Prostate gland (tissue), 2 donors: ENCODE results near the gene ZNF513. TPM values are rescaled to one million over a fixed set of nuclear protein-coding genes. Genes with fewer than 3 reads are reported as not detected.

Experiments
- DNase-seq: peaks from one replicate; pipeline ENCODE4 v3.0.0-alpha.2; 2019; ENCODE audit warnings: low spot score
- H3K27ac ChIP-seq, 2 donors: fragments of 200-600 bp; sonication (generic); 2 replicates each; pipeline ENCODE4 v1.5.1; 2017 to 2019
- H3K27me3 ChIP-seq: fragments of 200-600 bp; sonication (generic); replicated peaks from 2 replicates; pipeline ENCODE4 v1.5.1; 2019; ENCODE audit not compliant: insufficient read depth
- H3K36me3 ChIP-seq, 2 donors: fragments of 200-600 bp; sonication (generic); 1 replicate in 1 of 2; 2 replicates in 1 of 2; pipeline versions ENCODE4 v1.5.1 to v1.8.1; 2017 to 2019
- H3K4me1 ChIP-seq: fragments of 200-600 bp; sonication (generic); replicated peaks from 2 replicates; pipeline ENCODE4 v1.5.1; 2019
- H3K4me3 ChIP-seq, 2 donors: fragments of 200-600 bp; sonication (generic); 2 replicates each; pipeline ENCODE4 v1.5.1; 2017 to 2019
- H3K9me3 ChIP-seq: fragments of 200-600 bp; sonication (generic); 2 replicates; pipeline ENCODE4 v1.5.1; 2017
- POLR2A ChIP-seq: fragments of 450-650 bp; IDR thresholded peaks from one replicate; pipeline ENCODE4 v1.6.1; 2016; ENCODE audit warnings: antibody characterized with exemption, mild to moderate bottlenecking
- POLR2AphosphoS5 ChIP-seq: sonication (generic); formaldehyde crosslinking; IDR thresholded peaks from one replicate; pipeline ENCODE4 v1.6.1; 2017; ENCODE audit warnings: antibody characterized with exemption
- WGBS: methylation state at CpG from one replicate; pipeline ENCODE4 v1.1.5; 2018; 5-methylcytosine and 5-hydroxymethylcytosine counted together
- intact Hi-C: fragments of 100-400 bp; cut with DNase I; formaldehyde crosslinking; loops from one replicate; pipeline ENCODE4 v1.14.2; 2022
- total RNA-seq, 2 donors: library from RNA; depleted of rRNA; stranded (reverse); fragments of >200 nt; gene quantifications; one replicate each; pipeline ENCODE4 v1.1.0, GENCODE V29; 2016
- TF ChIP-seq, protein P1 (sequence below), 4 experiments: fragments of 200-600 bp in 2 of 4; fragments of 450-650 bp in 2 of 4; sonication (generic) in 2 of 4; IDR thresholded peaks; 1 replicate in 3 of 4; 2 replicates in 1 of 4; pipeline ENCODE4 v1.5.1; 2016 to 2019; ENCODE audit warnings: antibody characterized with exemption in 4 of 4, mild to moderate bottlenecking in 2 of 4, moderate library complexity in 2 of 4

ZNF513 gene
- total RNA-seq, 2 donors from 2014 or later: 9.0 to 22.0 TPM

DNA sequence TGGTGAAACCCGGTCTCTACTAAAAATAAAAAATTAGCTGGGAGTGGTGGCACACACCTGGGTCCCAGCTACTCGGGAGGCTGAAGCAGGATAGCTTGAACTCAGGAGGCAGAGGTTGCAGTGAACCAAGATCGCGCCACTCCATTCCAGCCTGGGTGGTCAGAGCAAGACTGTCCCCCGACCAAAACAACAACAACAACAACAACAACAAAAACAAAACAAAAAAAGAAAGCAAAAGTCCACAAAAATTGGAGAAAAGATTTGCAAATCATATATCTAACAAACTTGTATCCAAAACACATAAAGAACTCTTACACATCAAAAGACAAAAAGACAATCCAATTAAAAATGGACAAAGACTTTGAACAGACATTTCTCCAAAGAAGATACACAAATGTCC, 18.4 kb upstream of the ZNF513 start:
- DNase-seq: no peak
- TF ChIP-seq, protein P1, sequence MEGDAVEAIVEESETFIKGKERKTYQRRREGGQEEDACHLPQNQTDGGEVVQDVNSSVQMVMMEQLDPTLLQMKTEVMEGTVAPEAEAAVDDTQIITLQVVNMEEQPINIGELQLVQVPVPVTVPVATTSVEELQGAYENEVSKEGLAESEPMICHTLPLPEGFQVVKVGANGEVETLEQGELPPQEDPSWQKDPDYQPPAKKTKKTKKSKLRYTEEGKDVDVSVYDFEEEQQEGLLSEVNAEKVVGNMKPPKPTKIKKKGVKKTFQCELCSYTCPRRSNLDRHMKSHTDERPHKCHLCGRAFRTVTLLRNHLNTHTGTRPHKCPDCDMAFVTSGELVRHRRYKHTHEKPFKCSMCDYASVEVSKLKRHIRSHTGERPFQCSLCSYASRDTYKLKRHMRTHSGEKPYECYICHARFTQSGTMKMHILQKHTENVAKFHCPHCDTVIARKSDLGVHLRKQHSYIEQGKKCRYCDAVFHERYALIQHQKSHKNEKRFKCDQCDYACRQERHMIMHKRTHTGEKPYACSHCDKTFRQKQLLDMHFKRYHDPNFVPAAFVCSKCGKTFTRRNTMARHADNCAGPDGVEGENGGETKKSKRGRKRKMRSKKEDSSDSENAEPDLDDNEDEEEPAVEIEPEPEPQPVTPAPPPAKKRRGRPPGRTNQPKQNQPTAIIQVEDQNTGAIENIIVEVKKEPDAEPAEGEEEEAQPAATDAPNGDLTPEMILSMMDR (IDR thresholded peaks at IDR 0.05): no peak
- TF ChIP-seq POLR2AphosphoS5 (no peak), POLR2A (no peak)
- intact Hi-C loops: no loop called here

DNA sequence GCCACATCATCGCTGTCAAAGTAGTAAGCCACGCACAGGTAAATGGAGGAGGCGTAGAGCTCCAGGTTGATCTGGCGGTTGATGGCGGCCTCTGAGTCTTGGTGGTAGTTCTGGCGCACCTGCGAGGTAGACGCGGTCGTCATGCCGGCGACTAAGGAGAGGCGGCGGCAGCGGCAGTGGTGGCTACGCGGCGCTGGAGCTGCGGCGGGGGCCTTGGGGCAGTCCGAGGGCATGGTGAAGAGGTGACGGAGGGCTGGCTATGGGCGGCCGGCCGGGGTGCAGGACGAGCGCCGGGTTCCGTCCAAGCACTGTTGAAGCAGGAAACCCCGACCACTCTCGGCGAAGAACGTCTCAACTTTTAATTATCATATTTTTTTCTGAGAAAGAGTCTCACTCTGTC, 12.7 kb upstream of the ZNF513 start:
- DNase-seq: no peak
- H3K36me3 ChIP-seq: no peaks in the 10 kb centered on the region
- 97% methylated on average over 33 of the region's 33 CpGs for WGBS

More for the DNA sequence above, 18.4 kb upstream of the ZNF513 start:
- Histone ChIP-seq H3K27me3 (no peaks in the 10 kb centered on the region), H3K4me1 (no peaks in the 10 kb centered on the region), H3K4me3 (no peak overlapping the region), H3K36me3 (no peaks in the 10 kb centered on the region), H3K9me3 (no peaks in the 10 kb centered on the region), H3K27ac (no peak overlapping the region)
- 95% methylated on average over 5 of the region's 5 CpGs for WGBS

DNA sequence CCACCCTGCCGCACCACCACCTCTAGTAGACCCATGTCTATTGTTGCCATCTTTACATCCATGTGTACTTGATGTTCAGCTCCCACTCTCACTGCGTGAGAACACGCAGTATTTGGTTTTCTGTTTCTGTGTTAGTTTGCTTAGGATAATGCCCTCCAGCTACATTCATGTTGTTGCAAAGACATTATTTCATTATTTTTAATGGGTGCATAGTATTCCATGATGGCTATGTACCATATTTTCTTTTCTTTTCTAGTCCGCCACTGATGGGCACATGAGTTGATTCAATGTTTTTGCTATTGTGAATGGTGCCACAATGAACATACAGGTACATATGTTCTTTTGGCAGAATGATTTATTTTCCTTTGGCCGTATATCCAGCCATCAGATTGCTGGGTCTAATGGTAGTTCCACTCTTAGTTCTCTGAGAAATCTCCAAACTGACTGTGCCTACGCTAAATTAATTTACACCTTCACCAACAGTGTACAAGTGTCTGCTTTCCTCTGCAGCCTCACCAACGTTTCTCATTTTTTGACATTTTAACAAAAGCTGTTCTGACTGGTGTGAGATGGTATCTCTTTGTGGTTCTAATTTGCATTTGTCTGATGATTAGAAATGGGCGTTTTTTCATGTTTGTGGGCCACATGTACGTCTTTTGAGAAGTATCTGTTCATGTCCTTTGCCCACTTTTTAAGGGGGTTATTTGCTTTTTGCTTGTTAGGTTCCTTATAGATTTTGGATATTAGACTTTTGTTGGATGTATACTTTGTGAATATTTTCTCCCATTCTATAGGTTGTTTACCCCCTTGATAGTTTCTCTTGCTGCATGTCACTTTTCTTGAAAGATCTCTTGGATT, 10.5 kb upstream of the ZNF513 start:
- TF ChIP-seq POLR2A: no peak
- TF ChIP-seq, protein P1 (IDR thresholded peaks at IDR 0.05): no peak
- TF ChIP-seq POLR2AphosphoS5: no peak
- no peak for DNase-seq
- no peak overlapping the region for H3K4me3 ChIP-seq
- H3K9me3 ChIP-seq: no peaks in the 10 kb centered on the region
- no peaks in the 10 kb centered on the region for H3K27me3 ChIP-seq
- no peaks in the 10 kb centered on the region for H3K36me3 ChIP-seq
- no peak overlapping the region for H3K27ac ChIP-seq
- intact Hi-C loops: no loop called here
- H3K4me1 ChIP-seq: no peaks in the 10 kb centered on the region
- WGBS: 95% methylated on average over 9 of the region's 9 CpGs

More for the DNA sequence above, 12.7 kb upstream of the ZNF513 start:
- Histone ChIP-seq H3K9me3 (no peaks in the 10 kb centered on the region), H3K4me3 (no peak overlapping the region), H3K27me3 (no peaks in the 10 kb centered on the region), H3K4me1 (no peaks in the 10 kb centered on the region), H3K27ac (no peak overlapping the region)
- TF ChIP-seq, protein P1 (IDR thresholded peaks at IDR 0.05): no peak
- TF ChIP-seq POLR2AphosphoS5: no peak
- no peak for TF ChIP-seq POLR2A
- intact Hi-C loops: no loop called here

DNA sequence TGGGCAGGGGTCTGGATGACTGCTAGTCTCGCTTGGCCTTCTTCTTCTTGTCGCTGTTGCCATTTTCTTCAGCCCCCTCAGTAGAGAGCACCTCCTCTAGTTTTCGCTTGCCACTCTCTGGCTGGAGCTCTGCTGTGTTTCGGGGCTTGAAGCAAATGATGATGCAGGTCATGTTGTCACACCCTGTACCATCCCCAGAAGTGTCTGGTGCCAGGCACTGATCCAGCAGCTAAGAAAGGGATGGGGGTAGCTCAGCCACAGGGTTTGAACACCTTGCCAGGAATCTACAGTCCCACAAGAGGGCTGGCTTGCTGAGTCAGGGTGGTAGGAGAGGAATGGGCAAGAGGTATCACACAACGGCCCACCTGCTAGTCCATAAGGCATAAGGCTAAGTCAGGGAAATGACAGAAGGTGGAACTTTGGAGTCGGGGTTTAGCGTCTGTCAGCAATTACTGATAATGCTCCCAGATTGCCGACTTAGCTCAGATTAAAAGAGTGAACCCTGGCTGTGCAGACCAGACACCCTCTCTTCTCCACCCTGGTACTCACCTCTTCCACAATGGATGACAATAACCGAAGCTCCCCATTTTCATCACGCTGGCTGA, 1.1 kb upstream of the ZNF513 start:
- no peak for TF ChIP-seq POLR2A
- no peak for TF ChIP-seq POLR2AphosphoS5
- TF ChIP-seq, protein P1 (IDR thresholded peaks at IDR 0.05): no peak
- DNase-seq: no peak
- Histone ChIP-seq H3K4me3 (peak overlapping the region in 1 of 2 donors; percentile 95), H3K27me3 (no peaks in the 10 kb centered on the region), H3K9me3 (no peaks in the 10 kb centered on the region), H3K27ac (peak overlapping the region; percentile 91), H3K36me3 (peaks cover 4 to 6% of the 10 kb centered on the region in 2 donors), H3K4me1 (peaks cover 5% of the 10 kb centered on the region)
- WGBS: 92% methylated on average over 10 of the region's 10 CpGs
- intact Hi-C loops: no loop called here
